Amniotic epithelial cell (primary cell): ENCODE data around the gene ADCY7.

Experiments used
- DNase-seq: peaks from one replicate; pipeline ENCODE4 v3.0.0-alpha.2; 2010; ENCODE audit warnings: low read depth

ADCY7 gene

GRCh38 chr16:50282010-50282538 lies 15.7 kb downstream of the ADCY7 start:
- DNase-seq, result peak; percentile 66

- no peak for DNase-seq
Measured at GRCh38 chr16:50282955-50283631, 16.7 kb downstream of the ADCY7 start.

- DNase-seq, result no peak
Measured at GRCh38 chr16:50284131-50284911, 18.0 kb downstream of the ADCY7 start.

GRCh38 chr16:50285406-50286003 lies 19.2 kb downstream of the ADCY7 start:
- DNase-seq, result no peak

- no peak for DNase-seq
Measured at GRCh38 chr16:50286681-50287080, 20.3 kb downstream of the ADCY7 start.

GRCh38 chr16:50288026-50288425 lies 21.7 kb downstream of the ADCY7 start:
- DNase-seq, result no peak

- peak; percentile 70 for DNase-seq
Measured at GRCh38 chr16:50288920-50289319, 22.6 kb downstream of the ADCY7 start.

- no peak for DNase-seq
Measured at GRCh38 chr16:50289950-50290764, 23.8 kb downstream of the ADCY7 start.

GRCh38 chr16:50290856-50291255 lies 24.5 kb downstream of the ADCY7 start:
- no peak for DNase-seq

- DNase-seq, result no peak
Measured at GRCh38 chr16:50291719-50292565, 25.6 kb downstream of the ADCY7 start.

GRCh38 chr16:50292566-50292948 lies 26.2 kb downstream of the ADCY7 start:
- DNase-seq, result no peak

- no peak for DNase-seq
Measured at GRCh38 chr16:50293041-50293783, 26.9 kb downstream of the ADCY7 start.

GRCh38 chr16:50293994-50294855 lies 27.9 kb downstream of the ADCY7 start:
- DNase-seq, result no peak

GRCh38 chr16:50294955-50295354 lies 28.6 kb downstream of the ADCY7 start:
- DNase-seq, result no peak

- DNase-seq, result no peak
Measured at GRCh38 chr16:50295541-50296132, 29.3 kb downstream of the ADCY7 start.

- DNase-seq, result no peak
Measured at GRCh38 chr16:50296807-50297206, 30.5 kb downstream of the ADCY7 start.

GRCh38 chr16:50297301-50298074 lies 31.1 kb downstream of the ADCY7 start:
- no peak for DNase-seq

- DNase-seq, result no peak
Measured at GRCh38 chr16:50298075-50298460, 31.7 kb downstream of the ADCY7 start.
